Measurements from ENCODE around the gene GNG11.

The GNG11 gene

DNA sequence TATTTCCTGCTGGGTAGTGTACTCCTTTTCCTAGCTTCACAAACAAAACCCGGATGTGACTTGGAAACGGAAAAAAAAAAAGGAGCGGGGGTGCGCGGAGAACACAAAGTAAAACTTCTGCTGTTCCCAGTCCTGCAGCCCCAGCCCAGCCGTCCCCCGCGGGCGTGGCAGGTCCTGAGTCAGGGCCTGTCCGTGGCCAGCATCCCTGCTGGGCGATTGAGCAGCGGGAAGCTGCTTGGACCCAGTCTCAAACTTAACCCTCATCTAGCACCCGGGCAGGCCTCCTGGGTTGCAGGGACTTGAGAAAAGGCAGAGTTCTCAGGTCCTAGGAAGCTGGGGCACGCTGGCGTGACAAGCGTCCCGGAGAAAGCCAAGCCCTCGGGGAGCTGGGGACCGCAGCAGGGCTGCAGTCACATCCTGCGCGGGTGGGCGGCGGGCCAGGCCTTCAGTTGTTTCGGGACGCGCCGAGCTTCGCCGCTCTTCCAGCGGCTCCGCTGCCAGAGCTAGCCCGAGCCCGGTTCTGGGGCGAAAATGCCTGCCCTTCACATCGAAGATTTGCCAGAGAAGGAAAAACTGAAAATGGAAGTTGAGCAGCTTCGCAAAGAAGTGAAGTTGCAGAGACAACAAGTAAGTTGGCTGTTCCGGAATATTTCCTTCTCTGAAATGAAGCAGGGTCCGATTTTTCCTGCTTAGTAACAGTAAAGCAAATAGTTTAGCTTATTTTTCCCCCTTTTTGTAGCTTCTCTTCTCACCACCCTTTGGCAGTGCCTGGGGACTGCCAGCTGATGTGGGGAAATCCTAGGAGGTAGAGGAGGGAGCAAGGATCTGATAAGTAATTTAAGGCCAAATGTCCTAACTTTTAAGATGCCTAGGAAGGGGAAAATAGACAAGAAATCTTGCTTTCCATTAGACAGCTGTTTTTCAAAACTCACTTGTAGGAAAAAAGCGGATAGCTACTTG, at the start of gene GNG11:
Gene GNG11 (plus strand): TSS at position 129 of the 960 bp plus-strand sequence. CDS start 403 bp downstream, at position 532.
- Histone ChIP-seq H3K36me3 (ENCODE audit: control insufficient read depth in 2 of 2, insufficient read depth in 2 of 2, low read length in 2 of 2) (no peaks in the 10 kb centered on the region), H3K4me1 (ENCODE audit: control insufficient read depth, insufficient read depth, low read length) (no peaks in the 10 kb centered on the region), H3K9me3 (ENCODE audit: control insufficient read depth in 2 of 2, low read length in 2 of 2) (no peaks in the 10 kb centered on the region), H3K4me3 (ENCODE audit: low read length in 2 of 2) (peak within 1 kb of the TSS; percentile 59 to 81), H3K27ac (ENCODE audit: low read length) (peak within 1 kb of the TSS; percentile 80), H3K9ac (ENCODE audit: low read length in 2 of 2) (peak within 1 kb of the TSS; percentile 67 to 75), H3K27me3 (ENCODE audit: control insufficient read depth in 1 of 2, insufficient read depth in 2 of 2, low read length in 2 of 2) (no peaks in the 10 kb centered on the region)

DNA sequence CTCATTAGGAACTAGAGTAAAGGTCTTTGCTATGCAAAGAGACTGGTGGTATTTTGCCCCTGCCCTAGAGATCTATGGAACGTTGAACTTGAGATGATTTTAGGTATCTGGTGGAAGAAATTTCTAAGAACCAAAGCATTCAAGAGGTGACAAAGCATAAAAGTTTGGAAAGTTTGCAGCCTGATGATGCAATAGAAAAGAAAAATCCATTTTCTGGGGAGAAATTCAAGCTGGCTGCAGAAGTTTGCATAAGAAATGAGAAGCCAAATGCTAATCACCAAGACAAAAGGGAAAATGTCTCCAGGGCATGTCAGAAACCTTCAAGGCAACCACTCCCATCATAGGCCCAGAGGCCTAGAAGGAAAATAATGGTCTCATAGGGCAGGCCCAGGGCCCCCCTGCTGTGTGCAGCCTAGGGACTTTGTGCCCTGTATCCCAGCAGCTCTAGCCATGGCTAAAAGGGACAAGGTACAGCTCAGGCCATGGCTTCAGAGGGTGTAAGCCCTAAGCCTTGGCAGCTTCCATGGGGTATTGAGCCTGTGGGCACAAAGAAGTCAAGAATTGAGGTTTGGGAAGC, 47.4 kb upstream of the GNG11 start:
- Histone ChIP-seq H3K4me1 (ENCODE audit: control insufficient read depth, insufficient read depth, low read length) (no peaks in the 10 kb centered on the region), H3K36me3 (ENCODE audit: control insufficient read depth in 2 of 2, insufficient read depth in 2 of 2, low read length in 2 of 2) (no peaks in the 10 kb centered on the region), H3K27me3 (ENCODE audit: control insufficient read depth in 1 of 2, insufficient read depth in 2 of 2, low read length in 2 of 2) (no peaks in the 10 kb centered on the region), H3K9ac (ENCODE audit: low read length in 2 of 2) (no peak overlapping the region), H3K27ac (ENCODE audit: low read length) (no peak overlapping the region), H3K4me3 (ENCODE audit: low read length in 2 of 2) (no peak overlapping the region), H3K9me3 (ENCODE audit: control insufficient read depth in 2 of 2, low read length in 2 of 2) (no peaks in the 10 kb centered on the region)

DNA sequence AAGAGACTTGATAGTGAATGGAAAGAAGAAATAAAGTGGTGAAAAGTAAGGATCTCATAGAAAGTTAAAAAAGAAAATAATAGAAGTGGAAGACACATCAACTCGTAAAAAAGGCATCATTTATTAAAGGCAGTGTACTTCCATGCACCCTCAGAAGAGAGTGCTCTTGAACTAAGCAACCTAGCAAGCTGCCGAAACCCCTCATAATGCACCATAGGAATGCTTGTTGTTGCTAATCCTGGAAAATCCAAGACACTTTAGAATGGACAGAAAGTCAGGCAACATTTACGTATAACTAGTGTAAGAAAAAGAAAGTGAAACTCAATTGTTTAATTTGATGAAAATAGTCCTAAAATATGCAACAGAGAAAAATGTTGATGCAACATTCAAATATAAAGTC, 43.8 kb upstream of the GNG11 start:
- Histone ChIP-seq H3K4me3 (ENCODE audit: low read length in 2 of 2) (no peak overlapping the region), H3K9ac (ENCODE audit: low read length in 2 of 2) (no peak overlapping the region), H3K27ac (ENCODE audit: low read length) (no peak overlapping the region), H3K9me3 (ENCODE audit: control insufficient read depth in 2 of 2, low read length in 2 of 2) (no peaks in the 10 kb centered on the region), H3K27me3 (ENCODE audit: control insufficient read depth in 1 of 2, insufficient read depth in 2 of 2, low read length in 2 of 2) (no peaks in the 10 kb centered on the region), H3K36me3 (ENCODE audit: control insufficient read depth in 2 of 2, insufficient read depth in 2 of 2, low read length in 2 of 2) (no peaks in the 10 kb centered on the region), H3K4me1 (ENCODE audit: control insufficient read depth, insufficient read depth, low read length) (no peaks in the 10 kb centered on the region)

DNA sequence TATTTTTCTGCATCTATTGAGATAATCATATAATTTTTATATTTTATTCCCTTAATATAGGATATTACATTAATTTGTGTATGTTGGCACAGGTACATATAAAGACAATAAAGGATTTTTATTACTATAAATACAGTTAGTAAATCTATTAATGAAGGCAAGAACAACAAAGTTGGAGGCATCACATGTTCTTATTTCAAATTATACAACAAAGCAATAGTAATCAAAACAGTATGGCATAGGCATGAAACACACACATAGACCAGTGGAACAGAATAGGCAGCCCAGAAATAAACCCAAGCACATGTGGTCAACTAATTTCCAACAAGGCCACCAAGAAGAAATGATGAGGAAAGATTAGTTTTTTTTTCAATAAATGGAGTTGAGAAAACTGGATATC, 42.2 kb upstream of the GNG11 start:
- Histone ChIP-seq H3K4me3 (ENCODE audit: low read length in 2 of 2) (no peak overlapping the region), H3K27ac (ENCODE audit: low read length) (no peak overlapping the region), H3K27me3 (ENCODE audit: control insufficient read depth in 1 of 2, insufficient read depth in 2 of 2, low read length in 2 of 2) (no peaks in the 10 kb centered on the region), H3K9ac (ENCODE audit: low read length in 2 of 2) (no peak overlapping the region), H3K4me1 (ENCODE audit: control insufficient read depth, insufficient read depth, low read length) (no peaks in the 10 kb centered on the region), H3K36me3 (ENCODE audit: control insufficient read depth in 2 of 2, insufficient read depth in 2 of 2, low read length in 2 of 2) (no peaks in the 10 kb centered on the region), H3K9me3 (ENCODE audit: control insufficient read depth in 2 of 2, low read length in 2 of 2) (no peaks in the 10 kb centered on the region)

DNA sequence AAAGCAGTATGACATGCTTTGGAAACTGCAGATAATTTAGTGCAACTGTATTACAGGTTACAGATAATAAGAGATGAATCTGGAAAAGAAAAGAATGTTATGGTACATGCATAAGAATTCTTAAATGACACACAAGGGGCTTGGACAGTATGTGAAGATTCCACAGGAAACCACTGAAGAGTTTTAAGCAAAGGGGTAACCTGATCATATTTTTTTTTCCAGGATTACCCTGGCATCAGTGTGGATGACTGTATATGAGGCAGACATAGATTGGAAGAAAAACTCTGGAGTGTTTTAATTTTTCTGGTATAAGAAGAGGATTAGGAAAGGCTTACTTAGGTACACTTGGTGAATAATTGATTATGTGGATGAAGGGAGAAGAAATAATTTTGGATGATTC, 39.1 kb upstream of the GNG11 start:
- Histone ChIP-seq H3K4me1 (ENCODE audit: control insufficient read depth, insufficient read depth, low read length) (no peaks in the 10 kb centered on the region), H3K4me3 (ENCODE audit: low read length in 2 of 2) (no peak overlapping the region), H3K9me3 (ENCODE audit: control insufficient read depth in 2 of 2, low read length in 2 of 2) (no peaks in the 10 kb centered on the region), H3K27me3 (ENCODE audit: control insufficient read depth in 1 of 2, insufficient read depth in 2 of 2, low read length in 2 of 2) (no peaks in the 10 kb centered on the region), H3K36me3 (ENCODE audit: control insufficient read depth in 2 of 2, insufficient read depth in 2 of 2, low read length in 2 of 2) (no peaks in the 10 kb centered on the region), H3K9ac (ENCODE audit: low read length in 2 of 2) (no peak overlapping the region), H3K27ac (ENCODE audit: low read length) (no peak overlapping the region)

DNA sequence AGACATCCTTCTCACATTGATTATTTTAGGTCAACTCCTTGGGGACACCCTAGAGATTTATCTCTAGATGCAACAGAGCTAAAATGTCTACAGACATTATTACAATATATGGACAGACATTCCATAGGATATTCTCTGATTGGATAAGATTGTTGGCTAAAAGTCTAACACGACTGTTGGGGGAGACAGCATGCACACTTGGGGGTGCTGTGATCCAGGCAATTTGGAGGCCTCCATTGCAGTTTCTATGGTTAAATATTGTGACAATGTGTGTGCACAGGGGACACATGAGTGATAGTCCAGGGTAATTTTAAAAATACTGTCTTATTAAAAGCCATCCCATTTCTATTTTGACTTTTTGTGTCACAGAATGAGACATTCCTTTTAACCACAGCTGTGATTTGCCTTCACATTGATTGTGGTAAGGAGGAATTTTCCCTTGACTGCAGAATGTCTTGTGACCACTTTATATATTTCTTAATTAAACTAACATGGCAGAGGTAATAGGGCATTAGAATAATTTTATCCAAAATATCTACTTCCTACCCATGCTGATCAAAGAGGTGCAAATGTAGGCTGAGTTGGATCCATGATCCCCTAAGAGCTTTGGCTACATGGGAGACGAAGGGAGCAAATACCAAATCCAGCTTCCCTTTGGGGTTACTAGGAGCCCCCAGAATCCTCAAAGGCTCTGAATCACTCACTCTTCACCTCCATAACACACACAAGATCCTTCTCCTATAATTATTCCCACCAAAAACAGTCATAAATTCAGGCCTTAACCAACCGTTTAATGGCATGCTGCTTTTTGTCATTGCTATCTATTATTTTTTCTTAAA, 38.2 kb upstream of the GNG11 start:
- no peaks in the 10 kb centered on the region for H3K27me3 ChIP-seq (ENCODE audit: control insufficient read depth in 1 of 2, insufficient read depth in 2 of 2, low read length in 2 of 2)
- no peak overlapping the region for H3K4me3 ChIP-seq (ENCODE audit: low read length in 2 of 2)
- H3K4me1 ChIP-seq (ENCODE audit: control insufficient read depth, insufficient read depth, low read length) = no peaks in the 10 kb centered on the region
- H3K36me3 ChIP-seq (ENCODE audit: control insufficient read depth in 2 of 2, insufficient read depth in 2 of 2, low read length in 2 of 2) = no peaks in the 10 kb centered on the region
- no peaks in the 10 kb centered on the region for H3K9me3 ChIP-seq (ENCODE audit: control insufficient read depth in 2 of 2, low read length in 2 of 2)
- no peak overlapping the region for H3K9ac ChIP-seq (ENCODE audit: low read length in 2 of 2)
- no peak overlapping the region for H3K27ac ChIP-seq (ENCODE audit: low read length)

DNA sequence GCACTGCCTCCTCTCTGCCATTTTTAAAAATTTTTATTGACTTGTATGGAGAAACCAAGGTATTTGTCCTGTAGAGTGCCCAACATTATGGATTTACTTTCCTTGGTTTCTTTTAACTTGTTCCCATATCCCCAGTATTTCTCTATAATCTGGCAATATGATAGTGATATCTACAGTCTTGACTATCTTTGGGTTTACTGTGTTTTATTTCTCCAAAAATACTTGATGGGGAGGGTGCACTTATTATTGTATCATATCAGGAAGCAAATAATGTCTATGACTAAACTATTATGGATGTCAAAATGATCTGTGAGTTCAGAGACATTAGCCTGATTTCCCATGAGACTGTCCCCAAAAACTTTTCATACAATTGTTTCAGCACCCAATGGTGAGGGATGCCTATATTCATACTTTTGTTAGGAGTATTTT, 37.6 kb upstream of the GNG11 start:
- Histone ChIP-seq H3K9me3 (ENCODE audit: control insufficient read depth in 2 of 2, low read length in 2 of 2) (no peaks in the 10 kb centered on the region), H3K4me3 (ENCODE audit: low read length in 2 of 2) (no peak overlapping the region), H3K27ac (ENCODE audit: low read length) (no peak overlapping the region), H3K36me3 (ENCODE audit: control insufficient read depth in 2 of 2, insufficient read depth in 2 of 2, low read length in 2 of 2) (no peaks in the 10 kb centered on the region), H3K4me1 (ENCODE audit: control insufficient read depth, insufficient read depth, low read length) (no peaks in the 10 kb centered on the region), H3K9ac (ENCODE audit: low read length in 2 of 2) (no peak overlapping the region), H3K27me3 (ENCODE audit: control insufficient read depth in 1 of 2, insufficient read depth in 2 of 2, low read length in 2 of 2) (no peaks in the 10 kb centered on the region)

DNA sequence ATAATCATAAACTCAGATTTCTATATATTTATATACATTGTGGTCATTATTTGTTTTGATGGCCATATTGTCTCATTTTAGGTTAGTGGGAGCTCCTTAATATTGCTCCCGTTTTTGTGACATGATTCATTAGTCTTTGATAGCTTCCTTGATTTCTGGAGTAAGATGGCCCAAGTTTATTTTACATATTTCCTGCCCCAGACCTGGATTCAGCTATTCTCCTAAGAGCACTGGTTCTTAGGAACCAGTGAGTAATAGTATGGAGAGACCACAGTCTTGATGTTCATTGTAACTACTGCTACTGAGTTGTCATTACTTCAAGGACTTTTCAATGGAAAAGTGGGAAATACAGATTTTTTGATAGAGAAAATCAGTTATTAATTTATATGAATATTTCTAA, 37.0 kb upstream of the GNG11 start:
- Histone ChIP-seq H3K9ac (ENCODE audit: low read length in 2 of 2) (no peak overlapping the region), H3K4me3 (ENCODE audit: low read length in 2 of 2) (no peak overlapping the region), H3K4me1 (ENCODE audit: control insufficient read depth, insufficient read depth, low read length) (no peaks in the 10 kb centered on the region), H3K27ac (ENCODE audit: low read length) (no peak overlapping the region), H3K27me3 (ENCODE audit: control insufficient read depth in 1 of 2, insufficient read depth in 2 of 2, low read length in 2 of 2) (no peaks in the 10 kb centered on the region), H3K36me3 (ENCODE audit: control insufficient read depth in 2 of 2, insufficient read depth in 2 of 2, low read length in 2 of 2) (no peaks in the 10 kb centered on the region), H3K9me3 (ENCODE audit: control insufficient read depth in 2 of 2, low read length in 2 of 2) (no peaks in the 10 kb centered on the region)

DNA sequence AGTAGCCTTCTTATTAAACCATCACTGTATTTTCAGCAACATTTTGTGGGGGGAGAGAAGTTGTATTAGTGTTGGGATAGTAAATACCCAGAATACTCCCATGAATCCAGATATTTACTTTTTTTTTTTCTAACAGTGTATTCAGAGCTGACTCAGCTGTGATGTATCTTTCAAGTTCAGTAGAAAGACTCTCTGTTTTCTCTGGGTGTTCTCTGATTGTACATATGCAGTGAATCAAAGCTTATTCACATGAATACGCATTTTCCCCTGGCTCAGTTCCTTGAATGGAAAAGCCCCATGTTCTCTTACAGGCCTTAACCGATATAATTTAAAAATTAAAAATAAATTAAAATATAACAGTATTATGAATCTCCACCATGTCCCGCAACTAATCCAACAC, 32.3 kb upstream of the GNG11 start:
- peaks cover 2% of the 10 kb centered on the region for H3K4me1 ChIP-seq (ENCODE audit: control insufficient read depth, insufficient read depth, low read length)
- peaks cover 4 to 9% of the 10 kb centered on the region in 2 donors for H3K27me3 ChIP-seq (ENCODE audit: control insufficient read depth in 1 of 2, insufficient read depth in 2 of 2, low read length in 2 of 2)
- no peaks in the 10 kb centered on the region for H3K36me3 ChIP-seq (ENCODE audit: control insufficient read depth in 2 of 2, insufficient read depth in 2 of 2, low read length in 2 of 2)
- H3K9me3 ChIP-seq (ENCODE audit: control insufficient read depth in 2 of 2, low read length in 2 of 2) = no peaks in the 10 kb centered on the region
- H3K9ac ChIP-seq (ENCODE audit: low read length in 2 of 2) = no peak overlapping the region
- H3K4me3 ChIP-seq (ENCODE audit: low read length in 2 of 2) = no peak overlapping the region
- no peak overlapping the region for H3K27ac ChIP-seq (ENCODE audit: low read length)

DNA sequence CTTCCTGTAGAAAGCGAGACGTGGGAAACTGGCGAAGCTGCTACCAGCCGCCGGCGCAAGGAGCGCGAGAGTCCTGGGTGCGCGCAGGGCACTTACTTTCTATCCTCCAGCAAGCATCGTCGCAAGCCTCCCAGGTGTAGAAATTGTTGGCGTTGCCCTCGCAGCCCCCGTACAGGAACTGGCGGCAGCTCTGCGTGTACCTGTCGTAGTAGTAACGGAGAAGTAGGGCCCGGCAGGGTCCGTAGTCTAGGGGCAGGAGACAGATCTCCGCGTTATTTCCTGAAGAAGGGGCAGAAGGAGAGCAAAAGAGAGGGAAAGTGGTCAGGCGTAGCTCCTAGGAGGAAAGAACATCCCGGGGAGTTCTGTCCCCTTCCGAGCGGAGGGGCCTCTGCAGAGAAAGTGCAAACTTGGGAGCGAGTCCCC, 31.5 kb upstream of the GNG11 start:
- Histone ChIP-seq H3K27ac (ENCODE audit: low read length) (no peak overlapping the region), H3K36me3 (ENCODE audit: control insufficient read depth in 2 of 2, insufficient read depth in 2 of 2, low read length in 2 of 2) (no peaks in the 10 kb centered on the region), H3K9ac (ENCODE audit: low read length in 2 of 2) (no peak overlapping the region), H3K4me1 (ENCODE audit: control insufficient read depth, insufficient read depth, low read length) (peaks cover 2% of the 10 kb centered on the region), H3K9me3 (ENCODE audit: control insufficient read depth in 2 of 2, low read length in 2 of 2) (no peaks in the 10 kb centered on the region), H3K27me3 (ENCODE audit: control insufficient read depth in 1 of 2, insufficient read depth in 2 of 2, low read length in 2 of 2) (peaks cover 4 to 9% of the 10 kb centered on the region in 2 donors), H3K4me3 (ENCODE audit: low read length in 2 of 2) (peak overlapping the region; percentile 67 to 73)

Data from stomach smooth muscle (tissue), 2 donors.